Measurements from ENCODE around the gene TENM3.

TENM3 gene

DNA sequence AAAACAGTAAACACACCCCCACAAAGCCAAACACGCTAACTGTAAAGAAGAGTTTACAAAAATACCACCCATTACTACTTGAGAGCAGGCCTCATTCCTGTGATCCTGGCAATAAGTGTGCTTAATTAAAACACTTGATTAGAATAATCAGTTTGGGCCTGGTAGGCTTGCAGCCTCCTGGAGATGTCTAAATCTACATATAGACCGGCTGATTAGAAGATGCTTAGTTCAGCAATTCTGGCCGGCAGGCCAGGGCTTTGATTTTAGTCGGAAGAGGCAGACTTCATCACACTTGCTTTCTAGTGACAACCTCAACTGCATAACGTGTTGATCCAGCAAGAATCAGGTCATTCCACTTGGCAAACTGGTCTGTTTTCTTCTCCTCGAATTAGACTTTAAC lies 560.0 kb downstream of the TENM3 start:
- DNase-seq (ENCODE audit: low spot score), result no peak
- Histone ChIP-seq H3K27ac (replicated peaks; ENCODE audit: low read length) (no peak overlapping the region), H2BK15ac (ENCODE audit: low read length) (no peak overlapping the region), H3K9ac (ENCODE audit: low read depth, low read length, poor library complexity) (no peak overlapping the region), H3K79me1 (ENCODE audit: low read depth, low read length) (peaks cover 4% of the 10 kb centered on the region), H3K9me3 (replicated peaks in 1 of 2; ENCODE audit: control insufficient read depth in 2 of 2, insufficient read depth in 1 of 2, low read depth in 1 of 2, low read length in 2 of 2) (peaks cover 9 to 35% of the 10 kb centered on the region in 2 donors), H3K27me3 (ENCODE audit: control insufficient read depth in 3 of 3, insufficient read depth in 3 of 3, low read depth in 1 of 3, low read length in 3 of 3) (peaks cover 0 to under 1% (median 0%) of the 10 kb centered on the region in 3 experiments), H3K4me2 (ENCODE audit: insufficient read depth, low read length, poor library complexity, severe bottlenecking) (no peak overlapping the region), H3K4me3 (ENCODE audit: low read length in 2 of 2) (no peak overlapping the region), H2BK12ac (ENCODE audit: low read length) (no peak overlapping the region), H2AK5ac (ENCODE audit: low read depth, low read length) (no peak overlapping the region), H3K4ac (ENCODE audit: low read length) (no peak overlapping the region), H3K23ac (ENCODE audit: low read depth, low read length, poor library complexity) (no peak overlapping the region), H4K8ac (ENCODE audit: low read depth, low read length) (no peak overlapping the region), H3K36me3 (replicated peaks in 1 of 2; ENCODE audit: control insufficient read depth in 2 of 2, insufficient read depth in 2 of 2, low read length in 2 of 2) (peaks cover 21 to 43% of the 10 kb centered on the region in 2 donors), H3K18ac (ENCODE audit: low read length) (no peak overlapping the region), H3K4me1 (ENCODE audit: control insufficient read depth in 2 of 2, insufficient read depth in 1 of 2, low read depth in 1 of 2, low read length in 2 of 2) (peaks cover 0 to 3% of the 10 kb centered on the region in 2 donors), H2BK5ac (ENCODE audit: low read length) (no peak overlapping the region), H4K91ac (ENCODE audit: low read depth, low read length, poor library complexity) (no peak overlapping the region), H3K14ac (ENCODE audit: low read length) (no peak overlapping the region), H2AFZ (ENCODE audit: low read length) (no peak overlapping the region), H2BK120ac (ENCODE audit: low read depth, low read length) (no peak overlapping the region)
- WGBS, 2 donors (ENCODE audit: extremely low coverage in 2 of 2, insufficient read length in 2 of 2, insufficient replicate concordance in 1 of 2), result no CpG with 5 or more reads among the region's 6 CpGs

DNA sequence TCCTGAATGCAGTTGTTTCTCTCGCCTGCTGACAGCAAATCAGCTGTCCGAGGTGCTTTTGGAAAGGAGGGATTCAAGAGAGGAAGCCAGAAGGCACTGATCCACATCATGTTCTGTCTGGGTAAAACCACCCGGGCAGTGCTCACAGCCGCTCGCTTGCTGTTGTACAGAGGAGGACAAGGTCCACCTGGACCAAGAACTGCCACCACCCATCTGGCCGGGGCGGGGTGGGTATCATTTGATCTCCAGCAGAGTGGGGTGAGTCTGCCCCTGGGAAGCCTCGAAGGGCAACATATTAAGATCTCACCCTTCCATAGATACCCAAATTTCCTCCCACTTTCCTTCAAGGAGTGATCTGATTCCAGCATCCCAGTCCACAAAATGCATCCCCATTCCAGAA lies 560.9 kb downstream of the TENM3 start:
- H3K9me3 ChIP-seq (replicated peaks in 1 of 2; ENCODE audit: control insufficient read depth in 2 of 2, insufficient read depth in 1 of 2, low read depth in 1 of 2, low read length in 2 of 2), result peaks cover 14 to 26% of the 10 kb centered on the region in 2 donors
- H3K14ac ChIP-seq (ENCODE audit: low read length), result no peak overlapping the region
- no peak for DNase-seq (ENCODE audit: low spot score)
- no peak overlapping the region for H2AFZ ChIP-seq (ENCODE audit: low read length)
- no peak overlapping the region for H2BK12ac ChIP-seq (ENCODE audit: low read length)
- peaks cover 0 to 8% of the 10 kb centered on the region in 2 donors for H3K4me1 ChIP-seq (ENCODE audit: control insufficient read depth in 2 of 2, insufficient read depth in 1 of 2, low read depth in 1 of 2, low read length in 2 of 2)
- H3K27me3 ChIP-seq (ENCODE audit: control insufficient read depth in 3 of 3, insufficient read depth in 3 of 3, low read depth in 1 of 3, low read length in 3 of 3), result peaks cover 0 to 6% (median 0%) of the 10 kb centered on the region in 3 experiments
- peaks cover 7% of the 10 kb centered on the region for H3K79me1 ChIP-seq (ENCODE audit: low read depth, low read length)
- H4K91ac ChIP-seq (ENCODE audit: low read depth, low read length, poor library complexity), result no peak overlapping the region
- no peak overlapping the region for H4K8ac ChIP-seq (ENCODE audit: low read depth, low read length)
- no peak overlapping the region for H2BK120ac ChIP-seq (ENCODE audit: low read depth, low read length)
- no peak overlapping the region for H3K4ac ChIP-seq (ENCODE audit: low read length)
- H2BK5ac ChIP-seq (ENCODE audit: low read length), result no peak overlapping the region
- H3K4me2 ChIP-seq (ENCODE audit: insufficient read depth, low read length, poor library complexity, severe bottlenecking), result no peak overlapping the region
- H3K27ac ChIP-seq (replicated peaks; ENCODE audit: low read length), result no peak overlapping the region
- WGBS, 2 donors (ENCODE audit: extremely low coverage in 2 of 2, insufficient read length in 2 of 2, insufficient replicate concordance in 1 of 2), result no CpG with 5 or more reads among the region's 8 CpGs
- no peak overlapping the region for H3K23ac ChIP-seq (ENCODE audit: low read depth, low read length, poor library complexity)
- peaks cover 17 to 34% of the 10 kb centered on the region in 2 donors for H3K36me3 ChIP-seq (replicated peaks in 1 of 2; ENCODE audit: control insufficient read depth in 2 of 2, insufficient read depth in 2 of 2, low read length in 2 of 2)
- H2AK5ac ChIP-seq (ENCODE audit: low read depth, low read length), result no peak overlapping the region
- no peak overlapping the region for H2BK15ac ChIP-seq (ENCODE audit: low read length)
- no peak overlapping the region for H3K9ac ChIP-seq (ENCODE audit: low read depth, low read length, poor library complexity)
- H3K18ac ChIP-seq (ENCODE audit: low read length), result peak overlapping the region; percentile 67
- H3K4me3 ChIP-seq (ENCODE audit: low read length in 2 of 2), result no peak overlapping the region

- H2AFZ ChIP-seq (ENCODE audit: low read length), result no peak overlapping the region
- no peak overlapping the region for H2BK15ac ChIP-seq (ENCODE audit: low read length)
- WGBS, 2 donors (ENCODE audit: extremely low coverage in 2 of 2, insufficient read length in 2 of 2, insufficient replicate concordance in 1 of 2), result no CpG with 5 or more reads among the region's 9 CpGs
- H3K9me3 ChIP-seq (replicated peaks in 1 of 2; ENCODE audit: control insufficient read depth in 2 of 2, insufficient read depth in 1 of 2, low read depth in 1 of 2, low read length in 2 of 2), result peaks cover 13 to 17% of the 10 kb centered on the region in 2 donors
- no peak overlapping the region for H3K4me2 ChIP-seq (ENCODE audit: insufficient read depth, low read length, poor library complexity, severe bottlenecking)
- H3K4me1 ChIP-seq (ENCODE audit: control insufficient read depth in 2 of 2, insufficient read depth in 1 of 2, low read depth in 1 of 2, low read length in 2 of 2), result peaks cover 0 to 9% of the 10 kb centered on the region in 2 donors
- H3K23ac ChIP-seq (ENCODE audit: low read depth, low read length, poor library complexity), result no peak overlapping the region
- H3K4me3 ChIP-seq (ENCODE audit: low read length in 2 of 2), result no peak overlapping the region
- H2BK12ac ChIP-seq (ENCODE audit: low read length), result no peak overlapping the region
- H3K27ac ChIP-seq (replicated peaks; ENCODE audit: low read length), result no peak overlapping the region
- H3K14ac ChIP-seq (ENCODE audit: low read length), result no peak overlapping the region
- no peak for DNase-seq (ENCODE audit: low spot score)
- H3K4ac ChIP-seq (ENCODE audit: low read length), result no peak overlapping the region
- H4K91ac ChIP-seq (ENCODE audit: low read depth, low read length, poor library complexity), result no peak overlapping the region
- no peak overlapping the region for H2BK5ac ChIP-seq (ENCODE audit: low read length)
- H2AK5ac ChIP-seq (ENCODE audit: low read depth, low read length), result no peak overlapping the region
- H3K36me3 ChIP-seq (replicated peaks in 1 of 2; ENCODE audit: control insufficient read depth in 2 of 2, insufficient read depth in 2 of 2, low read length in 2 of 2), result peaks cover 8 to 23% of the 10 kb centered on the region in 2 donors
- no peak overlapping the region for H3K9ac ChIP-seq (ENCODE audit: low read depth, low read length, poor library complexity)
- no peak overlapping the region for H2BK120ac ChIP-seq (ENCODE audit: low read depth, low read length)
- peaks cover 0 to 8% (median 0%) of the 10 kb centered on the region in 3 experiments for H3K27me3 ChIP-seq (ENCODE audit: control insufficient read depth in 3 of 3, insufficient read depth in 3 of 3, low read depth in 1 of 3, low read length in 3 of 3)
- no peak overlapping the region for H4K8ac ChIP-seq (ENCODE audit: low read depth, low read length)
- peaks cover 7% of the 10 kb centered on the region for H3K79me1 ChIP-seq (ENCODE audit: low read depth, low read length)
- no peak overlapping the region for H3K18ac ChIP-seq (ENCODE audit: low read length)
These were observed 562.1 kb downstream of the TENM3 start for GRCh38 chr4:182805321-182805720.

- no peak overlapping the region for H3K18ac ChIP-seq (ENCODE audit: low read length)
- WGBS, 2 donors (ENCODE audit: extremely low coverage in 2 of 2, insufficient read length in 2 of 2, insufficient replicate concordance in 1 of 2), result no CpG with 5 or more reads among the region's 13 CpGs
- peaks cover 0 to 8% (median 0%) of the 10 kb centered on the region in 3 experiments for H3K27me3 ChIP-seq (ENCODE audit: control insufficient read depth in 3 of 3, insufficient read depth in 3 of 3, low read depth in 1 of 3, low read length in 3 of 3)
- H3K4me2 ChIP-seq (ENCODE audit: insufficient read depth, low read length, poor library complexity, severe bottlenecking), result no peak overlapping the region
- H3K27ac ChIP-seq (replicated peaks; ENCODE audit: low read length), result no peak overlapping the region
- no peak overlapping the region for H2AK5ac ChIP-seq (ENCODE audit: low read depth, low read length)
- DNase-seq (ENCODE audit: low spot score), result no peak
- H3K4me3 ChIP-seq (ENCODE audit: low read length in 2 of 2), result no peak overlapping the region
- no peak overlapping the region for H2BK5ac ChIP-seq (ENCODE audit: low read length)
- H3K36me3 ChIP-seq (replicated peaks in 1 of 2; ENCODE audit: control insufficient read depth in 2 of 2, insufficient read depth in 2 of 2, low read length in 2 of 2), result peaks cover 4 to 18% of the 10 kb centered on the region in 2 donors
- no peak overlapping the region for H4K8ac ChIP-seq (ENCODE audit: low read depth, low read length)
- H2AFZ ChIP-seq (ENCODE audit: low read length), result no peak overlapping the region
- H3K4me1 ChIP-seq (ENCODE audit: control insufficient read depth in 2 of 2, insufficient read depth in 1 of 2, low read depth in 1 of 2, low read length in 2 of 2), result peaks cover 0 to 9% of the 10 kb centered on the region in 2 donors
- peaks cover 14 to 15% of the 10 kb centered on the region in 2 donors for H3K9me3 ChIP-seq (replicated peaks in 1 of 2; ENCODE audit: control insufficient read depth in 2 of 2, insufficient read depth in 1 of 2, low read depth in 1 of 2, low read length in 2 of 2)
- H2BK120ac ChIP-seq (ENCODE audit: low read depth, low read length), result no peak overlapping the region
- H3K9ac ChIP-seq (ENCODE audit: low read depth, low read length, poor library complexity), result no peak overlapping the region
- no peak overlapping the region for H4K91ac ChIP-seq (ENCODE audit: low read depth, low read length, poor library complexity)
- no peak overlapping the region for H2BK15ac ChIP-seq (ENCODE audit: low read length)
- H3K4ac ChIP-seq (ENCODE audit: low read length), result no peak overlapping the region
- H3K79me1 ChIP-seq (ENCODE audit: low read depth, low read length), result peaks cover 7% of the 10 kb centered on the region
- H2BK12ac ChIP-seq (ENCODE audit: low read length), result no peak overlapping the region
- no peak overlapping the region for H3K14ac ChIP-seq (ENCODE audit: low read length)
- no peak overlapping the region for H3K23ac ChIP-seq (ENCODE audit: low read depth, low read length, poor library complexity)
These were observed 562.5 kb downstream of the TENM3 start for GRCh38 chr4:182805750-182806149.

All from neuronal stem cell (in vitro differentiated cells).